CD1c-positive myeloid dendritic cell (primary cell): ENCODE results near the gene CLDN7.
"Not testable (repeated sequence)": the region's sequence is repeated elsewhere in the genome, so short reads cannot be mapped to it uniquely, and the experiment has no call there.

ENCODE experiments used
- DNase-seq: peaks from one replicate; pipeline ENCODE4 v3.0.0-alpha.2; 2016; ENCODE audit errors: extremely low spot score

The CLDN7 gene

GRCh38 chr17:7253082-7253481, 9.2 kb downstream of the CLDN7 start:
- DNase-seq = no peak

DNA sequence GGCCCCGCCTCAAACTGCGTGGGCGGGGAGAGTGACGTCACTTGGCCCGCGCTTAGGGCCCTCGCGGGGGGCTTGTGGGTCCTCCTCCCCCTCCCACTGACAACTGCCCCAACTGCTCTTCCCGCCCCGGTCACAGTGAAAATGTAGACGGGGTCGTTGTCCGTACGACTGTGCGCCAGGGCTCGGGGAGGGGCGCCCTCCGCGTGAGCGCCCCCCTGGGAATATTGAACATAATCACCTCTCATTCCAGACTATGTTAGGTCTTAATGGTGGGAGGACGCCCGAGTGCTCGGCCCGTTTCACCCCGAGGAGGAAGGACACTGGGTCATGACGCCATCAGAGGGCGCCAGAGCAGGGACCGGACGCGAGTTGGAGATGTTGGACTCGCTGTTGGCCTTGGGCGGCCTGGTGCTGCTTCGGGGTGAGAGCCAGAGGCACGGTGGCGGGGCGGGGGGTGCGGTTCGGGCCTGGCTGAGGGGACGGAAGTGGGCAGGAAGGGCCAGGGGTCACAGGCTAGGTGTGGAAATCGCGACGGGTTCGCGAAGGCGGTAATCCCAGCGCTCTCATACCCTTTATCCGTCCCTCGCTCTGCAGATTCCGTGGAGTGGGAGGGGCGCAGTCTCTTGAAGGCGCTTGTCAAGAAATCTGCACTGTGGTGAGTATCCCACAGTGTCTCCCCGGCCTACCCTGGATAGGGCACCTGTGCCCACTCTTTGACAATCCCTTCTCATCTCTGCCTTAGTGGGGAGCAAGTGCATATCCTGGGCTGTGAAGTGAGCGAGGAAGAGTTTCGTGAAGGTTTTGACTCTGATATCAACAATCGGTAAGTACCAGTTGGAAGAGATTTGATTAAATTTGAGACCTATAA, 9.9 kb downstream of the CLDN7 start, which contains the start of gene ELP5:
Gene ELP5, plus strand, starts transcription at position 40 of the 868 bp plus-strand sequence. Its CDS starts 336 bp downstream, at position 376.
- DNase-seq = peak; percentile 94

GRCh38 chr17:7251661-7252175, 10.6 kb downstream of the CLDN7 start, which contains the start of gene CTDNEP1:
Gene CTDNEP1 (minus strand): TSS chr17:7251734. CDS start chr17:7251296, 438 bp downstream.
- peak; percentile 100 for DNase-seq

DNA sequence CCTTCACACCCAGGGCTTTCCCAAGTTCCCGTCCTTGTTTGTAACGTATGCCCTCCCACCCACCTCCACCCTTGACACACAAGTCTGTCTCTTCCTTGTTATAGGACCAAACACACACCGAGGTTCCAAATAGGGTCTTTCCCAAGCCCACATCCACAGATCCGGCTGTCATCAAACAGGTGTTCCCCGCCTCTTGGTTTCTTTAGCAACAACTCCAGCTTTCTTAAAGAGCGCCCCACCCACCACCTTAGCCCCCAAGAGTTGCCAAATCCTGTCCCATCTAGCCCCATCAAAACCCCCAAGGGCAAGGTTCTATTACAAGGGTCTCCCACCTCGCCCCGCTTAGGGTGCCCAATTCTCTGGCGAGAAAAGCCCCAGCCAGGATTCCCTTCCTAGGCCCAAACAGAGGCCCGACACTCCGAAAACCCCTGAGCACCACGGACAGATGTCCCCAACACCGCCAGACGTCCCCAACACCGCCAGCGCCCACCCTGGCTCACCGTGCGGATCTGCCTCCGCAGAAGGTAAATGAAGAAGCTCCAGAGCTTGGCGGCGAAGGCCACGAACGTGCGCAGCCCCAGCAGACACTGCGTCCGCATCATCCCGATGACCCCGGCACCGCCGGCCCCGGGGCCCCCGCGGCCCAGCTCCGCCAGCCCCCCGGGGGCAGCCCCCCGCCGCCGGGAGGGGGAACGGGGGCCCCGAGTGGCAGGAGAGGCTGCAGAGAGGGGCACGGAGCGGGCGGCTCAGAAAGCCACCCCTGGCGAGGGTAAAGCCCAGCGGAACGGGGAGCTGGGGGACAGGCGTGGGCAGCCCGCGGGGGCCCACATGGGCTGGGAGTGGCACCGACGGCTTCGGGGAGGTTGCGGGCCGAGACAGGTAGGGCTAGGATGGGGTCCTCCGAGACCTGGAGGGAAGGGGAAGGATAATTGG, 11.3 kb downstream of the CLDN7 start:
- peak; percentile 58 for DNase-seq

DNA sequence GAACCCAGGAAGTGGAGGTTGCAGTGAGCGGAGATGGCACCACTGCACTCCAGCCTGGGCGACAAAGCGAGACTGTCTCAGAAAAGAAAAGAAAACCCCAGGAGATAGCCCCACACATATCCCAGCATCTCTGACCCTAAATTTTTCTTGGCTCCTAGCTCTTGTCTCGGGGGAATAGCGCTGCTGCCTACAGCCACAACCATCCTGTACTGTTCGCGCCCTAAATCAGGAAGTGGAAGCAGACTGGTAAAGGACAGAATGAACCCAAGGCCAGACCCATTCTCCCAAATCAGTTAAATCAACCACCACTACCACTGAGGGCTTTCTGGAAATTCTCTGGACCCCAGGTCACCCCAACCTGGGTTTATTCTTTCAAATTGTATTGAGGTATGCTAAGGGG, 12.4 kb downstream of the CLDN7 start:
- no peak for DNase-seq

DNA sequence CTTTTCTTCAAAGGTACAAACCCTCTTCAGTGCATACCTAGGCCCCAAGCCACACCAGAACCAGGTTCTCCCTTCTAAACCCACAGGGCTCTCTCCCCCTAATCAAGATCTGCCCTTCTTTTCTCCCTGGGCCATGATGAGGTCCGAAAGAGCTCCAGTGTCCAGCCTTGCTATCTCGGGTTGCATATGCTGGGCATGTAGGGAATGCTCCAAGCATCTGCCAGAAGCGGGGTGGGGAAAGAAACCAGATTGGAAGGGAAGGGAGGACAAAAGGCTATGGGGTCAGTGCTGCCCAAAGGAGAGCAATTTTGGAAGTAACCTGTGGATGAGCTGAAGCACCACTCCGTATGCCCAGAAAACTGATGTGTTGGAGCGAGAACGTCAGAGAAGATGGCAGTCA, 13.1 kb downstream of the CLDN7 start:
- DNase-seq = no peak

- no peak for DNase-seq
These were observed 13.5 kb downstream of the CLDN7 start for GRCh38 chr17:7248796-7249195.

DNA sequence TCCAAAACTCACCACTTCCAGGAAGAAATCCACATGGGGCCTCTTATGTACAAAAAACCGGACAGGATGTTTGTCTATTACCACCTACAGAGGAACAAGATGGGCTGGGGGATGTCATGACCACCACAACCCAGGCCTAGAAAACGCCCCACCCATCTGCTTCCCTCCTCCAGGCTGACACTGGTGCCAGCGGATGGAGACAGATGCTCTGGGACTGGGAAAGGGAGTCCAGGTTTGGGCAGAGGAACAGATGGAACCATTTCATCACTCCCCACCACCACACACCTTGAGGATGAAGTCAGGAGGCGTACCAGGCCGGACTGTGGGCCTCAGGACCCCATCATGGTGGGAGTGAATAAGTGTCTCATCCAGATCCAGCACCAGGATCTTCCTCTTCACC, 15.5 kb downstream of the CLDN7 start:
- no peak for DNase-seq

GRCh38 chr17:7243838-7244237, 18.4 kb downstream of the CLDN7 start:
- DNase-seq = not testable (repeated sequence)

- DNase-seq = no peak
These were observed 18.9 kb downstream of the CLDN7 start for GRCh38 chr17:7243453-7243729.

- DNase-seq = peak; percentile 95
These were observed 19.4 kb downstream of the CLDN7 start for GRCh38 chr17:7242717-7243452.

GRCh38 chr17:7241783-7242716, 20.2 kb downstream of the CLDN7 start, which contains the start of gene GABARAP:
Gene GABARAP (minus strand): TSS chr17:7242449. CDS start chr17:7242330, 119 bp downstream.
- peak; percentile 95 for DNase-seq

DNA sequence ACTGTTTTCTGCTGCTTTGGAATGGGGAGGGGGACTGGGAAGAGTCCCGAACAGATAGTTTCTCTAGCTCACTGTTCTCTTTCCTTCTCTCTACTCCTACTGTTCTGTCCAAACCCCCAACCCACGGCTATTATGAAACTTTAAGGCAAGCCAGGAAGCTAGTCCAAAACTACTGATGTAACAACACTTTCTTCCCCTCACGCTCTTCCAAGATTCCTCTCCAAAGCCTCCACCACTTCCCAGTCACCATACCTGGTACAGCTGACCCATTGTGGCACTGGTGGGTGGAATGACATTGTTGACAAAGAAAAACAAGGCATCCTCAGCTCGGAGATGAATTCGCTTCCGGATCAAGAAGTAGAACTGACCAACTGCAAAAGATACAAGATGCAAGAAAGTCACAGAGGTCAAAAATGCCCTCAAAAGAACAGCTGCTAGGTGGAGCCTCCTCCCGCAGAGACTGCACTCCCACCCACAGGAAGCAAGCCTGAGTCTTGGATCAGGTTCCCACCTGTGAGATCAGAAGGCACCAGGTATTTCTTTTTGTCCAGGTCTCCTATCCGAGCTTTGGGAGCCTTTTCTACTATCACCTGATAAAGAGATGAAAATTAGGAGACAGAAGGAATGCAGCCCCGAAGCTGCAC, 21.1 kb downstream of the CLDN7 start:
- DNase-seq = peak; percentile 59

DNA sequence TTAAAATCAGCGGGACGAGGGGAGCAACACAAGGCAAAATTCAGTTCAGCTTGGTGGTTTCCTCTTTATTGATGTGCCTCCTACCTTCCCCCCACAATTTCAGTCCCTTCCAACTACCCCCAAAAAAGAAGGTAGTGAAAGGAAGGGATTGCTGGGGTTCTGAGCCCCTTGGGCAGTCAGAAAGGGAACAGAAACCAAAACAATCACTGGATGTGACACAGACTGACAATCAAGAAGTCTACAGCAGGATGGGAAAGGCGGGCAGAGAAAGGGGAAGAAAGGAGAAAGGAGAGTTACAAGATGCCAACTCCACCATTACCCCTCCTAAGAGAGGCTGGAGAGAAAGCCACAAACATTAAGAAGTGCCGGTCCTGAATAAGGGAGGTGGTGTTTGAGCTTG, 21.9 kb downstream of the CLDN7 start:
- peak; percentile 69 for DNase-seq

GRCh38 chr17:7239091-7240027, 22.9 kb downstream of the CLDN7 start, which contains the start of gene PHF23:
Gene PHF23 (minus strand): TSS chr17:7239457. CDS start chr17:7239279, 178 bp downstream.
- DNase-seq = peak; percentile 99

DNA sequence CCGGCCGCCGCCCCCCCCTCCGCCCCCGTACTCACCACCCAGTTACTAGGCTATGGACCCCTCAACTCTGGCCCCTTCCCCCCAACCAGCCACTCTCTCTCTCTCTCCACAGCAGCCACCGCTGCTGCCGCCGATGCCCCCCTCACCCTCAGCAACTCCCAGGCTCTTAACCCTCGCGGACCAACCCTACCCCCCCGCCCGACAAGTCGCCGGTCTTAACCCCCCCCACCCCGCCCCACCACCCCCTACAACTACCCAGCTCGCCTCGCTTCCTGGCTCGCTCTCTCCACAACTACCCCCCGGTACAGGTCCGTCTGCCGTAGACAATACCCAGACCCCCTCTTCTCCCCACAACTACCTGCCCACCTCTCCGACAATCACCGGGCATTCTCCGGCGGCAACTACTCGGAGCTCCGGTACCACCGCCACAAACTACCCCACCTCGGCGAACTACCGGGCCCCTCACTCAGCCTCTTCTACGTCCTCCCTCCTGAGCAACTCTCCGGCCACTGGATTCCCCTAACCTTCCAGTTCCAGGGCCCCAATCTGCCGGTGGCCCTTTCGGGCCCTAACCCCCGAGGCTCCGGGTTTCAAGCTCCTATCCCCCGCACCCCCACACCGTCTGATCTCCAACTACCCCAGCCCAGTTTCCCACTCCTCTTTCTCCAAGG, 23.7 kb downstream of the CLDN7 start:
- no peak for DNase-seq

- DNase-seq = peak; percentile 71
These were observed 24.4 kb downstream of the CLDN7 start for GRCh38 chr17:7237761-7238419.
